Neuronal stem cell (in vitro differentiated cells): Measurements from ENCODE around the gene DKK2.

Experiments used
- DNase-seq: peaks from one replicate; pipeline ENCODE4 v3.0.0-alpha.2; 2013; ENCODE audit warnings: low spot score
- H2AFZ ChIP-seq: one replicate; pipeline ENCODE4 v1.6.1; 2013; ENCODE audit warnings: mild to moderate bottlenecking, low read length, inconsistent platforms
- H2AK5ac ChIP-seq: 2 replicates; pipeline ENCODE4 v1.6.1; 2013; ENCODE audit warnings: low read depth, mild to moderate bottlenecking, inconsistent platforms, low read length, moderate library complexity, mixed read lengths
- H2BK120ac ChIP-seq: 2 replicates; pipeline ENCODE4 v1.6.1; 2013; ENCODE audit warnings: low read depth, mild to moderate bottlenecking, inconsistent platforms, low read length, moderate library complexity, mixed read lengths
- H2BK12ac ChIP-seq: one replicate; pipeline ENCODE4 v1.6.1; 2013; ENCODE audit warnings: low read length, inconsistent platforms
- H2BK15ac ChIP-seq: 2 replicates; pipeline ENCODE4 v1.6.1; 2013; ENCODE audit warnings: mild to moderate bottlenecking, low read length, inconsistent platforms, mixed read lengths
- H2BK5ac ChIP-seq: one replicate; pipeline ENCODE4 v1.6.1; 2013; ENCODE audit warnings: inconsistent platforms, mild to moderate bottlenecking, low read length, moderate library complexity
- H3K14ac ChIP-seq: one replicate; pipeline ENCODE4 v1.6.1; 2013; ENCODE audit warnings: low read length, inconsistent platforms
- H3K18ac ChIP-seq: 2 replicates; pipeline ENCODE4 v1.6.1; 2013; ENCODE audit warnings: low read length, inconsistent platforms
- H3K23ac ChIP-seq: 2 replicates; pipeline ENCODE4 v1.6.1; 2013; ENCODE audit warnings: low read depth, mild to moderate bottlenecking, mixed read lengths, low read length, inconsistent platforms; ENCODE audit not compliant: poor library complexity
- H3K27ac ChIP-seq: replicated peaks from 3 replicates; pipeline ENCODE4 v1.5.1; 2013; ENCODE audit warnings: low read length, inconsistent platforms
- H3K27me3 ChIP-seq, 3 experiments: 2 replicates each; pipeline ENCODE4 v1.6.1; 2013; ENCODE audit warnings: low read length in 3 of 3, mild to moderate bottlenecking in 2 of 3, inconsistent platforms in 1 of 3, low read depth in 1 of 3, mixed read lengths in 1 of 3, moderate library complexity in 1 of 3; ENCODE audit not compliant: control insufficient read depth in 3 of 3, insufficient read depth in 3 of 3
- H3K36me3 ChIP-seq, 2 donors: replicated peaks in 1 of 2; 2 replicates each; pipeline ENCODE4 v1.6.1; 2013; ENCODE audit warnings: low read length in 2 of 2; ENCODE audit not compliant: control insufficient read depth in 2 of 2, insufficient read depth in 2 of 2
- H3K4ac ChIP-seq: 2 replicates; pipeline ENCODE4 v1.6.1; 2013; ENCODE audit warnings: inconsistent platforms, mild to moderate bottlenecking, low read length, moderate library complexity
- H3K4me1 ChIP-seq, 2 donors: 1 replicate in 1 of 2; 2 replicates in 1 of 2; pipeline ENCODE4 v1.6.1; 2013; ENCODE audit warnings: low read length in 2 of 2, low read depth in 1 of 2; ENCODE audit not compliant: control insufficient read depth in 2 of 2, insufficient read depth in 1 of 2
- H3K4me2 ChIP-seq: one replicate; pipeline ENCODE4 v1.6.1; 2013; ENCODE audit warnings: mild to moderate bottlenecking, low read length, inconsistent platforms; ENCODE audit not compliant: insufficient read depth, poor library complexity, severe bottlenecking
- H3K4me3 ChIP-seq, 2 donors: 2 replicates each; pipeline ENCODE4 v1.5.1; 2013; ENCODE audit warnings: low read length in 2 of 2, mild to moderate bottlenecking in 2 of 2, inconsistent platforms in 1 of 2, moderate library complexity in 1 of 2
- H3K79me1 ChIP-seq: one replicate; pipeline ENCODE4 v1.6.1; 2013; ENCODE audit warnings: low read depth, mild to moderate bottlenecking, inconsistent platforms, low read length, moderate library complexity
- H3K9ac ChIP-seq: one replicate; pipeline ENCODE4 v1.6.1; 2013; ENCODE audit warnings: mild to moderate bottlenecking, low read depth, low read length, inconsistent platforms; ENCODE audit not compliant: poor library complexity
- H3K9me3 ChIP-seq, 2 donors: replicated peaks in 1 of 2; 2 replicates each; pipeline versions ENCODE3 to v1.6.1; 2013; ENCODE audit warnings: low read length in 2 of 2, mild to moderate bottlenecking in 2 of 2, inconsistent platforms in 1 of 2, low read depth in 1 of 2, mixed read lengths in 1 of 2, moderate library complexity in 1 of 2; ENCODE audit not compliant: control insufficient read depth in 2 of 2, insufficient read depth in 1 of 2
- H4K8ac ChIP-seq: one replicate; pipeline ENCODE4 v1.6.1; 2013; ENCODE audit warnings: low read depth, mild to moderate bottlenecking, inconsistent platforms, low read length, moderate library complexity
- H4K91ac ChIP-seq: one replicate; pipeline ENCODE4 v1.6.1; 2013; ENCODE audit warnings: low read length, low read depth, mild to moderate bottlenecking, inconsistent platforms; ENCODE audit not compliant: poor library complexity
- WGBS, 2 donors: extraction: QIAGEN DNeasy Blood & Tissue Kit; methylation state at CpG; one replicate each; pipeline ENCODE4 v1.1.7; 2013; ENCODE audit warnings: missing lambda C conversion rate in 2 of 2, mixed read lengths in 1 of 2; ENCODE audit not compliant: insufficient read length in 2 of 2, insufficient replicate concordance in 1 of 2; ENCODE audit errors: extremely low coverage in 2 of 2; 5-methylcytosine and 5-hydroxymethylcytosine counted together

The DKK2 gene

DNA sequence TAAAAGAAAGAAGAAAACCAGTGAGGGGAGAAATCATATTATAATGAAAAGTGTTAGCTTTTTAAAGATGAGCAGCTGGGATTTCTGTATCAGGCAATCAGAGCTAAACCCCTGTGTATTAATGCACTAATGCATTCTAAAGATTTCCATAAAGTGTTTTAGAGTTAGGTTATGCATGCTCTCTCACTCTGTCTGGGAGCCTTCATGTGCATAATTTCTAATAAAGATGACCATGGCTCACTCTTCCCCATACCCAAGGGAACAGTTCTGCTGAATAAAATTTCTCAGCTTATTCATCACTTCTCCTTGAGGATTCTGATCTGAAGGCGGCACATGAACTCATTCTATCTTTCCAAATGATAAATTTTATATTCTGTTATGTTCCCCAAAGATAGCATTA is 129.4 kb downstream of the DKK2 start:
- no peak overlapping the region for H3K4me3 ChIP-seq
- H3K18ac ChIP-seq, result no peak overlapping the region
- H3K27me3 ChIP-seq, result no peaks in the 10 kb centered on the region
- no peak overlapping the region for H2BK15ac ChIP-seq
- WGBS, 2 donors, result no CpG with 5 or more reads among the region's 1 CpG
- H3K4me1 ChIP-seq, result no peaks in the 10 kb centered on the region
- H2AK5ac ChIP-seq, result no peak overlapping the region
- H3K27ac ChIP-seq, result no peak overlapping the region
- H3K9me3 ChIP-seq, result no peaks in the 10 kb centered on the region
- H3K36me3 ChIP-seq, result no peaks in the 10 kb centered on the region
- no peak overlapping the region for H3K4me2 ChIP-seq
- H3K23ac ChIP-seq, result no peak overlapping the region
- no peak overlapping the region for H4K91ac ChIP-seq
- no peak overlapping the region for H2BK12ac ChIP-seq
- no peak overlapping the region for H2AFZ ChIP-seq
- no peak overlapping the region for H3K4ac ChIP-seq
- H2BK5ac ChIP-seq, result no peak overlapping the region
- no peak overlapping the region for H3K14ac ChIP-seq
- no peak overlapping the region for H2BK120ac ChIP-seq
- no peak overlapping the region for H3K9ac ChIP-seq
- H4K8ac ChIP-seq, result no peak overlapping the region
- H3K79me1 ChIP-seq, result no peaks in the 10 kb centered on the region
- no peak for DNase-seq

DNA sequence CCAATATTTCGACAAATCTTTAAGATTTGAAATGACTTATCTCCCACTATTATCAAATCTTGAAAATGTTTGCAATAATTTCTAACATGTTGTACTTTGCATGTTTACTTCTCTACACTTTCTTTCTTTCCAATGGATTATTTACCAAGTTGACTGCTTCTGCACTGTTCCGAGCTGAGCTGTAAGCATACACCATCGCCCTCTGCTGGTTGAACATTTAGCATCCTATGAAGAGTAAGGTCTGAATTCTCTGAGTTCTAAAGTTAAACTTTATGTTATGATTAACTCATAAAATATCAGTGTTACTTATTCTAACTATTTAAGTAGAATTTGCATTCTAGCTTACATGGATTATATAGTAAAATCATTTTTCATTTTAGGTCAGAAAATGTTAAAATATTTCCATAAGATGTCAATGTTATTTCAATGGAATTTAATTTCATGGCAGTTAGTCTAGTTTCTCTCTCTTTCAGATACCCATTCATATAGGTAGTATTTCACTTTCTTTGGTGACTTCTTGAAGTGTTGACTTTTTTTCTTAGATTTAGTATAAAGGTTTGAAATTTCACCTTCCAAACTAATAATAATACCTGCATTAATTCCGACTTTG is 137.4 kb downstream of the DKK2 start:
- Histone ChIP-seq H3K9me3 (no peaks in the 10 kb centered on the region), H2BK15ac (no peak overlapping the region), H3K27ac (no peak overlapping the region), H3K4me2 (no peak overlapping the region), H4K8ac (no peak overlapping the region), H2AFZ (no peak overlapping the region), H3K79me1 (no peaks in the 10 kb centered on the region), H3K4me3 (no peak overlapping the region), H3K4ac (no peak overlapping the region), H3K4me1 (no peaks in the 10 kb centered on the region), H2BK120ac (no peak overlapping the region), H3K27me3 (no peaks in the 10 kb centered on the region), H3K18ac (no peak overlapping the region), H2AK5ac (no peak overlapping the region), H3K9ac (no peak overlapping the region), H3K23ac (no peak overlapping the region), H2BK12ac (no peak overlapping the region), H2BK5ac (no peak overlapping the region), H3K36me3 (no peaks in the 10 kb centered on the region), H3K14ac (no peak overlapping the region), H4K91ac (no peak overlapping the region)
- no CpG with 5 or more reads among the region's 4 CpGs for WGBS, 2 donors
- DNase-seq, result peak; percentile 50

DNA sequence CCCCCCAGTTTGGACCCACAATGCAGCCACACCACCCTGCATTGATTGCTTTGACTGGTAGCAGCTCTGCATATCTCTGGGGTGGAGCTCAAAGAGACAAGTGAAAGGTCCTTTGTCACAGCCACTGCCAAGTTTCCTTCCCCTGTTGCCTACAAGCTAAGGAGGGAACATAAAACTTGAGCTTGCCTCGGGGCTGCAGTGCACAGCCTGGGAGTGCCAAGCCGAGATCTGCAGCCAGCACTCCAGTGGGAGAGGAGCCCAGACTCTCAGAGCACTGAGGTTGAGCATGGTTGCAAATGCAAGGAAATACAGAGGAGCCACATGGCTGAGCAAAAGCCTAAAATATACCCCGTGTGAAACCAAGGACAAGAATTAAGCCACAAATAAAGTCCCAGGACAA is 142.2 kb downstream of the DKK2 start:
- H3K27ac ChIP-seq, result no peak overlapping the region
- no peak overlapping the region for H2BK12ac ChIP-seq
- no peak overlapping the region for H3K9ac ChIP-seq
- H4K8ac ChIP-seq, result no peak overlapping the region
- H3K27me3 ChIP-seq, result no peaks in the 10 kb centered on the region
- H3K4ac ChIP-seq, result no peak overlapping the region
- no peak overlapping the region for H3K23ac ChIP-seq
- no peaks in the 10 kb centered on the region for H3K36me3 ChIP-seq
- no peak overlapping the region for H2AK5ac ChIP-seq
- no peak overlapping the region for H4K91ac ChIP-seq
- no peak overlapping the region for H3K4me3 ChIP-seq
- no peak overlapping the region for H3K4me2 ChIP-seq
- no peak for DNase-seq
- no peak overlapping the region for H2BK120ac ChIP-seq
- H2AFZ ChIP-seq, result no peak overlapping the region
- WGBS, 2 donors, result no CpG with 5 or more reads among the region's 3 CpGs
- no peak overlapping the region for H2BK5ac ChIP-seq
- peak overlapping the region; percentile 52 for H3K18ac ChIP-seq
- no peaks in the 10 kb centered on the region for H3K9me3 ChIP-seq
- no peaks in the 10 kb centered on the region for H3K79me1 ChIP-seq
- no peak overlapping the region for H2BK15ac ChIP-seq
- no peaks in the 10 kb centered on the region for H3K4me1 ChIP-seq
- no peak overlapping the region for H3K14ac ChIP-seq

DNA sequence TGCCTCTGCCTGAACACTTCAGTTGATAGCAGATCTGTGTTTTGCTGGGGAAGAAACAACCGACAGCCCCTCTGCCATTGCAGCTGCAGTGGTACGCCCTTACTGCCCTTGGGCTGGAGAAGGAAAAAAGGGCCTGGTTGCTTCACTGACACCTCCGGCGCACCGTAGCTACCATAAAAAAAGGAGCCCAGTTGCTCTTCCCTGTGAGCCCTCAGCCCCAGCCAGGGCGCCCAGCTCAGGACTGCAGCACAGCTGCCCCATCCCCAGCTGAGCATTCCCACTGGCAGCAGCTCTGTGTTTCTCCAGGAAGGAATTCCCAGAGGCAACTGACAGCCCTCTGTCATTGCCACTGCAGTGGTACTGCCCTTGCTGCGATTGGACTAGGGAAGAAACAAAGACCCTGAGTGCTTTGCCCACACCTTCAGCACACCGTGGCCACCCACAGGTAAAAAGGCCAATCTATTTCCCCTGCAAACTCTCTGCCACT is 142.7 kb downstream of the DKK2 start:
- Histone ChIP-seq H2BK5ac (no peak overlapping the region), H3K18ac (peak overlapping the region; percentile 76), H2AK5ac (no peak overlapping the region), H3K4me3 (no peak overlapping the region), H3K4ac (no peak overlapping the region), H3K14ac (peak overlapping the region; percentile 8), H3K79me1 (no peaks in the 10 kb centered on the region), H4K8ac (peak overlapping the region; percentile 65), H2BK15ac (no peak overlapping the region), H3K4me2 (no peak overlapping the region), H3K4me1 (no peaks in the 10 kb centered on the region), H2BK12ac (peak overlapping the region; percentile 22), H2AFZ (no peak overlapping the region), H3K9ac (no peak overlapping the region), H3K27ac (no peak overlapping the region), H3K27me3 (no peaks in the 10 kb centered on the region), H2BK120ac (no peak overlapping the region), H4K91ac (no peak overlapping the region), H3K9me3 (no peaks in the 10 kb centered on the region), H3K23ac (no peak overlapping the region), H3K36me3 (no peaks in the 10 kb centered on the region)
- DNase-seq, result no peak
- no CpG with 5 or more reads among the region's 8 CpGs for WGBS, 2 donors
